ENCODE measurements around the gene ANO4.

The ANO4 gene

DNA sequence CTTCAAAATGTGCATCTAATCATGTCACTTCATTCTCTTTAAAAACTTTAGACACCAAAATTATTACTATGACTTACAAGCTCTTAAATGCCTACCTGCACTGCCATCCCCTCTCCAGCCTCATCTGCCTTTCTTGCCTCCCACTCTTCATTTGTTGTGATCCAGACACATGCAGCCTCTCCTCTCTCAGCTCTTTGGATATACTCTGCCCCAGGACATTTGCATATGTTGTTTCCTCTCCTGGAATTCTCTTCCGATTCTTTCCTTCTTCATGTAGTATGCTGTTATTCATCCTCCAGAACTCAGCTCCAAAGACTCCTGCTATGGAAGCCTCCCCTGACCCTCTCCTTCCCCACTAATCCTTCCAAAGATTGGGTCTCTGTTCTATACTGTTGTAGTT, 197.6 kb downstream of the ANO4 start:
- Mint-ChIP-seq H3K9me3 (peaks cover 7% of the 10 kb centered on the region), H3K4me3 (no peak overlapping the region), H3K4me1 (no peaks in the 10 kb centered on the region), H3K27me3 (no peaks in the 10 kb centered on the region), H3K27ac (ENCODE audit: low read depth) (no peak overlapping the region), H3K36me3 (ENCODE audit: insufficient read depth) (no peaks in the 10 kb centered on the region)
- ATAC-seq (replicated peaks; ENCODE audit: extremely low read depth, poor library complexity, severe bottlenecking) (no peak), DNase-seq (ENCODE audit: low spot score in 2 of 2) (no peak)

DNA sequence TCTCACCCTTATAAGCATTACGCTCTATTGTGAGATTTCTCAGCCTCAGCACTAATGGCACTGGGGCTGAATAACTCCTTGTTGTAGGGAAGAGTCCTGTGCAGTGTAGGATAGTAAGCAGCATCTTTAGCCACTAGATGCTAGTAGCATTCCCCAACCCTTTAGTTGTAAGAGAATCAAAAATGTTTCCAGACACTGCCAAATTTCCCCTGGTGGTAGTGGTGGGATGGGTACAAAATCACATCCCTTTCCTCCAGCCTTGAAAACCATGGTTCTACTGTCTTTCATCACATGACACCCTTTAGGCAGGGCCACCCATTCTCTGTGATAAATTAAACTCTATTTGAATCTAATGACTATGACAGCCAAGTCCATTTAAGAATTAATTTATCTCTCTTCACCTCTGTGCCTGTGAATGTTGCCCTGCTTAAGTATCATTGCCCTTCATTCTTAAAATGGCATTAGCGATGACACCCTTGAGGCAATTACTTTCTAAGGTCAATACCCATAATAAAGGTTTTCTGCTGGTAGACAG, 199.4 kb downstream of the ANO4 start:
- Mint-ChIP-seq H3K36me3 (ENCODE audit: insufficient read depth) (no peaks in the 10 kb centered on the region), H3K4me1 (no peaks in the 10 kb centered on the region), H3K27ac (ENCODE audit: low read depth) (no peak overlapping the region), H3K27me3 (no peaks in the 10 kb centered on the region), H3K9me3 (peaks cover 11% of the 10 kb centered on the region), H3K4me3 (no peak overlapping the region)
- DNase-seq (ENCODE audit: low spot score in 2 of 2): no peak
- no peak for ATAC-seq (replicated peaks; ENCODE audit: extremely low read depth, poor library complexity, severe bottlenecking)

DNA sequence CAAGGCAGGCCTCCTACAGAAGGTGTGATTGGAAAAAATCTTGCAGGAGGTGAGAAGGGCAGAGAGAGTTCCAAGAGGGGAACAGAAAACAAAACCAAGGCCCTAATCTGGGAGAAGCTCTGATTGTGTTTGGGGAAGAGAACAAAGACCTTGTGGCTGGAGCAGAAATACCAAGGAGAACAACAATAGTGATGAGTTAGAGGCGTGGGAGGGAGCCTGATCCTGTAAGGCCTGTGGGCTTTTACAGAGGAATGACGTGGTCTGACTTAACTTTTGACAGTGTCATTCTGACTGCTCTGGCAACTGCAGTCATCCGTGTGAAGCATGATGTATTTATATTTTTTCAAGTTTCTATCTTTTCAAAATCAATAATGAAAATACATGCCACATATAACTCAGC, 200.6 kb downstream of the ANO4 start:
- H3K9me3 Mint-ChIP-seq: peaks cover 4% of the 10 kb centered on the region
- ATAC-seq (replicated peaks; ENCODE audit: extremely low read depth, poor library complexity, severe bottlenecking): no peak
- H3K36me3 Mint-ChIP-seq (ENCODE audit: insufficient read depth): no peaks in the 10 kb centered on the region
- no peak overlapping the region for H3K27ac Mint-ChIP-seq (ENCODE audit: low read depth)
- no peak overlapping the region for H3K4me3 Mint-ChIP-seq
- no peak for DNase-seq (ENCODE audit: low spot score in 2 of 2)
- no peaks in the 10 kb centered on the region for H3K27me3 Mint-ChIP-seq
- no peaks in the 10 kb centered on the region for H3K4me1 Mint-ChIP-seq

DNA sequence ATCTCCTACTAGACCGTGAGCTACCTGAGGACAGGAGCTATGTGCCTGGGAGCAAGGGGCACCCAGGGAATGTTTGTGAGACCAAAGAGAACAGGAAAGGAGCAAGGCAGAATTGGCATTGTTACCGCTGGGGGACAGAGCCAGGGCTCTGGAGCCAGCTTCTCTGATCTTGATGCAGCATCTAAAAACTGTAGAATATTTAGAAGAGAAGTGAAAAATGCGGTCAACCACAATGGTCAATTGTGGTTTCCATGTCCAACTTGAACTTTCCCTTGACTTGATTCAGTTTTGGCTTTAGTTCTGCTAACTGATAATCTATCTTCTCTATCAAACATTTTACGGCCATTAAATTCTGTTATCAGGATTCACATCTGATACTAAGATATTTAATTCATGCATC, 201.2 kb downstream of the ANO4 start:
- H3K27ac Mint-ChIP-seq (ENCODE audit: low read depth): no peak overlapping the region
- DNase-seq (ENCODE audit: low spot score in 2 of 2): no peak
- ATAC-seq (replicated peaks; ENCODE audit: extremely low read depth, poor library complexity, severe bottlenecking): no peak
- H3K4me3 Mint-ChIP-seq: no peak overlapping the region
- no peaks in the 10 kb centered on the region for H3K4me1 Mint-ChIP-seq
- H3K27me3 Mint-ChIP-seq: no peaks in the 10 kb centered on the region
- H3K9me3 Mint-ChIP-seq: peaks cover 4% of the 10 kb centered on the region
- no peaks in the 10 kb centered on the region for H3K36me3 Mint-ChIP-seq (ENCODE audit: insufficient read depth)

DNA sequence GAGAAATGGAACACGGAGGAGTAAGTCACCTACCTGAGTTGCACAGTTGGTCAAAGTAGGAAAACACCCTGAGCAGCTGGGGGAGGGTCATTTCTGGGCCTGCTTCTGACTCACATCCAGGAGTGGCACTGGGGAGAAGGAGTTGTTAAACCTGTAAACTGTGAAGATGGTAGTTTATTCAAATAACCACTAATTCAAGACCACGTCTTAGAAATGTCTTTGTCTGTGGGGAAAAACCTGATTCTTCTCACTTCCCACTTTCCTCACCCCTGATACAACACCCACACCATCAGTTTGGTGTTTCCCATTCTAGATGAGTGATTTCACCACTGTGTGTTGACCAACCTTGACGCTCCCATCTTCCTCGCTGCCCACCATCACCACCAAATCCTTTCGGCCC, 207.1 kb downstream of the ANO4 start:
- H3K27ac Mint-ChIP-seq (ENCODE audit: low read depth): no peak overlapping the region
- H3K36me3 Mint-ChIP-seq (ENCODE audit: insufficient read depth): peaks cover 2% of the 10 kb centered on the region
- peaks cover 15% of the 10 kb centered on the region for H3K9me3 Mint-ChIP-seq
- H3K4me1 Mint-ChIP-seq: no peaks in the 10 kb centered on the region
- H3K27me3 Mint-ChIP-seq: no peaks in the 10 kb centered on the region
- ATAC-seq (replicated peaks; ENCODE audit: extremely low read depth, poor library complexity, severe bottlenecking) (no peak), DNase-seq (ENCODE audit: low spot score in 2 of 2) (no peak)
- H3K4me3 Mint-ChIP-seq: no peak overlapping the region

DNA sequence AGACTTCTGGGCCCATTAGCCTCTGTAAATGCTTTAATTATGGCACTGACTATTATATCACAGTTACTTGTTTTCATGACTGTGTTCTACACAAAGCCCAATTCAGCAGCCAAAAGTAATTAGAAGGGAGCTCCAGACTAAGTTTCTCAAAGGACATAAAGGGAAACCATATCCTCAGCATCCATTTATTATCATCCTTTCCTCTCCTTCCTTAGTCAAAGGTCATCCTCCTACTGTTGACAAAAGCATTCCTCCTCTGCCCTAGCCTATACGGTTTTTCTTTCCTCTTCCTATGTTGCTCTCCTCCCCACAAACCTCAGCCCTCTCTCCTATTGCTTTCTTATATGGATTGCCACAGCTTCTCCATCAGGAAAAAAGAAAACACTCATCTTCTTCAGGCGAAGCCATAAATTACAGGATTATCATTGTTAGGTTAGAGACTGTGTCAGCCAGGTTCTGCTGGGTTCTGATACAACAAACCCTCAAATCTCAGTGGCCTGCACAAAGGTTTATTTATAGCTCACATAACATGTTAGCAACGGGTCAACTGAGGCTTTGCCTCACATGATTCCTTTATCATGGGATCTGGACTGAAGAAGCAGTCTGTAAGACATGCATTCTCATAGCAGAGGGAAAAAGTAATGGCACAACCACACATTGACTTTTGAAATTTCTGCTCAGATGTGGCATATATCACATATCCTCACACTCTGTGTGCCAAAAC, 208.3 kb downstream of the ANO4 start:
- Mint-ChIP-seq H3K27ac (ENCODE audit: low read depth) (no peak overlapping the region), H3K4me3 (no peak overlapping the region), H3K9me3 (peaks cover 15% of the 10 kb centered on the region), H3K4me1 (no peaks in the 10 kb centered on the region), H3K36me3 (ENCODE audit: insufficient read depth) (peaks cover 3% of the 10 kb centered on the region), H3K27me3 (no peaks in the 10 kb centered on the region)
- DNase-seq (ENCODE audit: low spot score in 2 of 2): no peak
- no peak for ATAC-seq (replicated peaks; ENCODE audit: extremely low read depth, poor library complexity, severe bottlenecking)

DNA sequence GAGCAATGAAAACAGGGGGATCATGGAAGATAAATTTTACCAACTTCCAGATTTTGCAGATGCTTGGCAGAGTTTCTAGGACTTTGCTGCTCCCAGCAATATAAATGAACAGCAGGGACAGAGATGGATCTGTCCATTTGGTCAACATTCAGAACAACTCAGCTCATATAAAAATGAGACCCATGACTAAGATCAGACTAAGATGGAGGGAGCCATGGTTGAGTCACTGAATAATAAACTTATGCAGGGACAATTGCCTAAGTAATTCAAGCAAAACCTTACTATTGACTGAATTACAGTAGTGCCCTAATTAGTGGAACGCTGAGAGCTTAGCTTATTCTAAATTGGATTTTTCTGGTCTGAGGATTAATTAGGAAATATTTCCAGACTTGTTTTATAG, 210.3 kb downstream of the ANO4 start:
- no peak overlapping the region for H3K4me3 Mint-ChIP-seq
- H3K4me1 Mint-ChIP-seq: no peaks in the 10 kb centered on the region
- ATAC-seq (replicated peaks; ENCODE audit: extremely low read depth, poor library complexity, severe bottlenecking) (no peak), DNase-seq (ENCODE audit: low spot score in 2 of 2) (no peak)
- peaks cover 3% of the 10 kb centered on the region for H3K36me3 Mint-ChIP-seq (ENCODE audit: insufficient read depth)
- H3K27me3 Mint-ChIP-seq: no peaks in the 10 kb centered on the region
- H3K9me3 Mint-ChIP-seq: peaks cover 25% of the 10 kb centered on the region
- H3K27ac Mint-ChIP-seq (ENCODE audit: low read depth): no peak overlapping the region

DNA sequence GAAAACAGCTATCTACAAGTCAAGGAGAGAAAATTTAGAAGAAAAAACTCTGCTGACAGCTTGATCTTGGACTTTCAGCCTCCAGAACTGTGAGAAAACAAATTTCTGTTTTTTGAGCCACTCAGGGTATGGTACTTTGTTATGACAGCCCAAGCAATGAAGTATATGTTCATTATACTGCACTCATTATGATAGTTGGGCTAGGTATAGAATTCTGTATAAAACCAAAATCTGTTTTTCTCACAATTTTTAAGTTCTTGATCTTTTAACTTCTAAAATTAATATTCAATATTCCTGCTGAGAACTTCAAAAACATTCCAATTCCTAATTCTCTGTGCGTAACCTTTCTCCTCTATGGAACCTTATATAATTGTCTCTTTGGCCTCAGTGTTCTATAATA, 214.7 kb downstream of the ANO4 start:
- no peak overlapping the region for H3K27ac Mint-ChIP-seq (ENCODE audit: low read depth)
- H3K4me1 Mint-ChIP-seq: no peaks in the 10 kb centered on the region
- DNase-seq (ENCODE audit: low spot score in 2 of 2) (no peak), ATAC-seq (replicated peaks; ENCODE audit: extremely low read depth, poor library complexity, severe bottlenecking) (no peak)
- peaks cover 27% of the 10 kb centered on the region for H3K9me3 Mint-ChIP-seq
- no peak overlapping the region for H3K4me3 Mint-ChIP-seq
- H3K27me3 Mint-ChIP-seq: no peaks in the 10 kb centered on the region
- H3K36me3 Mint-ChIP-seq (ENCODE audit: insufficient read depth): peaks cover 5% of the 10 kb centered on the region

DNA sequence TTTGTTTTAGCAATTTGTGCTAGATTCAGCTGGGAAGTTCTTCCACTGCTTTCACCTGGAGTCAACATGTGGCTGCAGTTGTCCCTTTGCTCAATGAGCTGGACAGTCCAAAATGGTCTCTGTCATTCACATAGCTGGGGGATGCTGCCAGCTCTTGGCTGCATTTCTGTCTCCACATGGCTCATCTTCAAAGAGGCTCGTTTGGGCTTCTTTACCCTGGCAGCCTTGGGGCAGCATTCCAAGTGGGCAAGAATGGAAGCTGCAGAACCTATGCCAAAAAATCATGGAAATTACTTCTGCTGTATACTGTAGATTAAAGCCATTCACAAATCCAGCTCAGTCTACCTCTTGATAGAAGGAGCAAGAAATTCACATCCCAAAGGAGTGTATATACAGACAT, 216.3 kb downstream of the ANO4 start:
- ATAC-seq (replicated peaks; ENCODE audit: extremely low read depth, poor library complexity, severe bottlenecking) (no peak), DNase-seq (ENCODE audit: low spot score in 2 of 2) (no peak)
- Mint-ChIP-seq H3K4me3 (no peak overlapping the region), H3K4me1 (no peaks in the 10 kb centered on the region), H3K27me3 (no peaks in the 10 kb centered on the region), H3K27ac (ENCODE audit: low read depth) (no peak overlapping the region), H3K36me3 (ENCODE audit: insufficient read depth) (peaks cover 3% of the 10 kb centered on the region), H3K9me3 (peaks cover 23% of the 10 kb centered on the region)

DNA sequence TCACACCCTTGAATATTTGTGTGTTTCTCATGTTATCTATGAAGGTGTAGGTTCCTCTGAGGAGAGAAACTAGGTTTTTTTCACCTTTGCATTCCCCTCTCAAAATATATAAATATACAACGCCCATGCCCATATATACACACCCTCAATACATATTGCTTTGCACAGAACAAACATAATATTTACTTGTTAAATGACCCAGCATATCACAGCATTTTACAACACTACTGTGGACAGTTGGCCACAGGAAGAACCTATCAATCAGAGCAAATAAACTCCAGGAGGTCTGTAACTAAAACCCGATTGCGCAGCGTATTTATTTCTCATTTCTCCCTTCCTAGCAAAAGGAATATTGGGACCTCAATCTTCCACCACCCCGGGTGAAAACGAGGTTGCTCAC, 219.4 kb downstream of the ANO4 start:
- Mint-ChIP-seq H3K9me3 (peaks cover 19% of the 10 kb centered on the region), H3K4me1 (no peaks in the 10 kb centered on the region), H3K27me3 (no peaks in the 10 kb centered on the region), H3K36me3 (ENCODE audit: insufficient read depth) (peaks cover 2% of the 10 kb centered on the region), H3K27ac (ENCODE audit: low read depth) (no peak overlapping the region), H3K4me3 (no peak overlapping the region)
- no peak for ATAC-seq (replicated peaks; ENCODE audit: extremely low read depth, poor library complexity, severe bottlenecking)
- no peak for DNase-seq (ENCODE audit: low spot score in 2 of 2)

DNA sequence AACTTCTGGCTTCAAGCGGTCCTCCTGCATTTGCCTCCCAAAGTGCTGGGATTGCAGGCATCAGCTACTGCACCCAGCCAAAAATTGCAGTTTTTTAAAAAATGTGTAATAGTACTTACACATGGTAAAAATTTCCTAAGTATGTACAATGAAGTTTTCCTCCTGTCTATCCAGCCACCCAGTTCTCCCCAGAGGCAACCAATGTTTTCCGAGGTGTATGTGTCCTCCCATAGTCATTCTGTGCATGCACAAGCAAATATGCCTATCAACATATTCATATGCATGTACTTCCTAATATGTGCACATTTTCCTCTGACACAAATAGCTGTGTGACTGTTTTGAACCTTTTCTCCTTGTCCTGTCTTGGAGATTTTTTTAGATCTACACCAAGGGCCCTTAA, 220.5 kb downstream of the ANO4 start:
- H3K27me3 Mint-ChIP-seq: no peaks in the 10 kb centered on the region
- peaks cover 2% of the 10 kb centered on the region for H3K36me3 Mint-ChIP-seq (ENCODE audit: insufficient read depth)
- no peaks in the 10 kb centered on the region for H3K4me1 Mint-ChIP-seq
- DNase-seq (ENCODE audit: low spot score in 2 of 2): no peak
- H3K4me3 Mint-ChIP-seq: no peak overlapping the region
- ATAC-seq (replicated peaks; ENCODE audit: extremely low read depth, poor library complexity, severe bottlenecking): no peak
- H3K9me3 Mint-ChIP-seq: peaks cover 8% of the 10 kb centered on the region
- H3K27ac Mint-ChIP-seq (ENCODE audit: low read depth): no peak overlapping the region

DNA sequence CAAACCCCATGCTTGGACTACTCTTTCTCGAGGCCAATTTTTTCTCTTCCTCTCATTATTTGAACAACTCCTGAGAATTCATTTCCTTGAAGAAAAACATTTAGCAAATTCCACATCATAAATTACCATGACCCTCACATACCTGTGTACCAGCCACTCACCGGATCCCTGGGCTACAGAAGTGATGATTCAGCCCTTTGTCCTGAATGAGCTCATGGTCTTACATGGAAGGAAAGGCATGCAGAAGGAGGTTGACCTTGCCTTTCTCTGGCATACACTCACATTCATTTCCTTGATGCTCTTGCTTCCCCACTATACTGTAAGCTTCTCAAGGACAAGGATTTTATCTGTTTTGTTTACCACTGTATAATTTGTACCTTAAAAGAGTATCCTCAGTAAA, 224.0 kb downstream of the ANO4 start:
- H3K36me3 Mint-ChIP-seq (ENCODE audit: insufficient read depth): no peaks in the 10 kb centered on the region
- H3K4me1 Mint-ChIP-seq: no peaks in the 10 kb centered on the region
- ATAC-seq (replicated peaks; ENCODE audit: extremely low read depth, poor library complexity, severe bottlenecking) (no peak), DNase-seq (ENCODE audit: low spot score in 2 of 2) (no peak)
- no peak overlapping the region for H3K27ac Mint-ChIP-seq (ENCODE audit: low read depth)
- peaks cover 7% of the 10 kb centered on the region for H3K9me3 Mint-ChIP-seq
- H3K27me3 Mint-ChIP-seq: no peaks in the 10 kb centered on the region
- no peak overlapping the region for H3K4me3 Mint-ChIP-seq

DNA sequence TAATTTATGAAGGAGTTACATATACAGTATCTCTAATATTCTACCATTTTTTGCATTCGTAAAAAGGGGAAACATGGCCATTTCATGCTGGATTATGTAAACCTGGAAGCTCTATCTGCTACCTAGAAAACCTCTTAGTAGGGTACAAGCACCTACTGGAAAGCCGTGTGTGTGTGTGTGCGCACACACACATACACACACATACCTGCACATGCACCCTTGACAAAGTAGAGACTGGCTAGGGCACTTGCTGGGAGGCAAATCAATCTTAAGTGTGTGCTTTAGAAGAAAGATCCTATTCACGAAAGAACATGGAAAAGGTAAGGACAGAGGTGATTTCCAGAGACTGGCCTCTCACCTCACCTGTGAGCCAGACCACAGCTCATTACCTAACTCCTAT, 224.6 kb downstream of the ANO4 start:
- Mint-ChIP-seq H3K9me3 (peaks cover 7% of the 10 kb centered on the region), H3K4me1 (no peaks in the 10 kb centered on the region), H3K27me3 (no peaks in the 10 kb centered on the region), H3K27ac (ENCODE audit: low read depth) (no peak overlapping the region), H3K36me3 (ENCODE audit: insufficient read depth) (no peaks in the 10 kb centered on the region), H3K4me3 (no peak overlapping the region)
- DNase-seq (ENCODE audit: low spot score in 2 of 2): no peak
- no peak for ATAC-seq (replicated peaks; ENCODE audit: extremely low read depth, poor library complexity, severe bottlenecking)
